Uterus (tissue), 2 donors: ENCODE results near the gene RASL10B.

Experiments
- CTCF ChIP-seq, 4 experiments: fragments of 200-600 bp in 2 of 4; fragments of 450-650 bp in 2 of 4; sonication (generic) in 2 of 4; IDR thresholded peaks; one replicate each; pipeline ENCODE4 v1.5.1; 2016 to 2019; ENCODE audit warnings: antibody characterized with exemption in 4 of 4, mild to moderate bottlenecking in 2 of 4, moderate library complexity in 1 of 4
- POLR2A ChIP-seq, 2 donors: fragments of 450-650 bp; IDR thresholded peaks; one replicate each; pipeline ENCODE4 v1.6.1; 2016; ENCODE audit warnings: antibody characterized with exemption in 2 of 2, mild to moderate bottlenecking in 1 of 2, moderate library complexity in 1 of 2

- TF ChIP-seq CTCF (IDR thresholded peaks at IDR 0.05) = no peak
- TF ChIP-seq POLR2A (IDR thresholded peaks at IDR 0.05) = no peak
Observed at GRCh38 chr17:35693662-35694061, 37.8 kb upstream of the RASL10B start.
